ENCODE data around the gene NHERF2.

The NHERF2 gene

DNA sequence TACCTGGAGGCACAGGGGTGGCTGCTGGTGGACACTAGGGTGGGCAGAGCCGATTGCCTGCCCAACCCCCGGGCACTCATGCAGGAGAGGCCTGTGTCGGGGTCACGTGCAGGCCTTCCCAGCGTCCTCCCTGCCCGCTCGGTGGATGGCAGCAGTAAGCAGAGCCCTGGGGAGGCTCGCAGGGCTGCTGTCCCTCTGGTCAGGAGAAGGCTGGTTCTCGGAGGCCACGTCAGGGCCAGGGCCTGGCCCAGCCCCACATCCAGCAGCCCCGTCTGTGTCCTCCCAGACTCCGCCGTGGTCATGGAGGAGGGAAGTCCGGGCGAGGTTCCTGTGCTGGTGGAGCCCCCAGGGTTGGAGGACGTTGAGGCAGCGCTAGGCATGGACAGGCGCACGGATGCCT lies 56.7 kb downstream of the NHERF2 start:
- DNase-seq (ENCODE audit: extremely low read depth, low read depth), result no peak
- TF ChIP-seq CTCF (IDR thresholded peaks at IDR 0.05; ENCODE audit: low read depth, low read length), result no peak

DNA sequence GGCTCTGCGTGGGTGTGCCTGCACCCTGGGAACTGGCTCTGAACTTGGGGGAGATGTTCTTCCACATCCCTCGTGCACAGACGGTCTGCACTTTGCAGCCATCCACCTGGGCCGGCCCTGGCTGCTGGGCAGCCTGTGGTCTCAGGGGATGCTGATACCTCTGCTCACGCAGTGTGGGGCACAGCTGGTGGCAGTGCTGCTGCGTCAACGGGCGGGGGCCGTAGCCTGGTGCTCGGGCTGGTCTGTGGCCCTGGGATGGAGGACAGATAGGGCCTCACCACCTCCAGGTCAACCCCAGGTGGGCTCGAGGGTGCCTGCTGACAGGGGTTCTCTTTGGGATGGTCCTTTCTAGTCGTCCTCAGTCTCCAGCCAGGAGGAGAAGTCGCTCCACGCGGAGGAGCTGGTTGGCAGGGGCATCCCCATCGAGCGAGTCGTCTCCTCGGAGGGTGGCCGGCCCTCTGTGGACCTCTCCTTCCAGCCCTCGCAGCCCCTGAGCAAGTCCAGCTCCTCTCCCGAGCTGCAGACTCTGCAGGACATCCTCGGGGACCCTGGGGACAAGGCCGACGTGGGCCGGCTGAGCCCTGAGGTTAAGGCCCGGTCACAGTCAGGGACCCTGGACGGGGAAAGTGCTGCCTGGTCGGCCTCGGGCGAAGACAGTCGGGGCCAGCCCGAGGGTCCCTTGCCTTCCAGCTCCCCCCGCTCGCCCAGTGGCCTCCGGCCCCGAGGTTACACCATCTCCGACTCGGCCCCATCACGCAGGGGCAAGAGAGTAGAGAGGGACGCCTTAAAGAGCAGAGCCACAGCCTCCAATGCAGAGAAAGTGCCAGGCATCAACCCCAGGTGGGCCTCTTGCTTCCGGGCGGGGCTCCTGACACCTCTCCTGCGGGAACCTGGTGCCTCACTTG lies 57.4 kb downstream of the NHERF2 start:
- no peak for TF ChIP-seq CTCF (IDR thresholded peaks at IDR 0.05; ENCODE audit: low read depth, low read length)
- DNase-seq (ENCODE audit: extremely low read depth, low read depth), result no peak

DNA sequence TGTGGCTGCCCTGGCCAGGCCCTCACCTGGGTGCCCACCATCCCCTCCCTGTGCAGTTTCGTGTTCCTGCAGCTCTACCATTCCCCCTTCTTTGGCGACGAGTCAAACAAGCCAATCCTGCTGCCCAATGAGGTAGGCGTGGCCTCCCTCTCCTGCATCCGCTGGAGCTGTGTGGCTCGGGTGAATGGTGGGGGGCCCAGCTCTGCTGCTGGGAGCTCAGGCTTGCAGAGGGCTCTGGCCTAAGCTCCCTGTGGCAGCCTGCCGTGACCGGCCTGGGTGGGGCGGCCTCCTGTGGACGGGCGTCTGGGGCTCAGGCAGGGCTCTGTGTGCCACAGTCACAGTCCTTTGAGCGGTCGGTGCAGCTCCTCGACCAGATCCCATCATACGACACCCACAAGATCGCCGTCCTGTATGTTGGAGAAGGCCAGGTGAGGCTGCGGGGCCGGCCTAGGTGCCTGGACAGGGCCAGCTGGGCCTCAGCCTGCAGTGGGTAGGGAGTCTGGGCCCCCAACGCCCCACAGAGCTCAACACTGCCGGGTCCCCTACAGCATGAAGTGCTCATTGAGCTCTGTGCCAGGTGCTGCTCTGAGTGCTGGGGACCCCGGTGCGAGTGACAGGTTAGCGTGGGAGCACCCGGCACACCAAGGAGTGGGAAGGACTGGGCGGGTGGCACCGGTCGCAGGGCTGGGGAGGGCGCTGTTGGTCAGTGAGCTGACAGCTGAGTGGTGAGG lies 58.4 kb downstream of the NHERF2 start:
- DNase-seq (ENCODE audit: extremely low read depth, low read depth), result no peak
- no peak for TF ChIP-seq CTCF (IDR thresholded peaks at IDR 0.05; ENCODE audit: low read depth, low read length)

DNA sequence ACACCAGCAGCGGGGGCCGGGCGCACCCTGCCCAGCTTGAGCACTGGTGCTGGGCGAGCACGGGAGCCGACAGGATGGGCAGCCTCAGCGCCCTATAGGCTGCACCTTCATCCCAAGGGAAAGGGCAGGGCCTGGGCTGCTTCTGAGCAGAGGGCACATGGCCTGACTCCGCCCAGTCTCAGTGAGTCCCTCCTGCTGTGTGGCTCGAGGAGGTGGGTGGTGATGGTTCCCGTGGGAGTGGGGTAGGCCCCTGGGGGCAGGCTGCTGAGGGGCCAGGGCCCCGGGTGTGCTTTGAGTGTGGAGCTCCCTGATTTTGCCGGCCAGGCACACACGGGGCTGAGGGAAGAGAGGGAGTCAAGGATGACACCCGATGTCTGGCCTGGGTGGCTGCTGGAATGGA lies 59.0 kb downstream of the NHERF2 start:
- DNase-seq (ENCODE audit: extremely low read depth, low read depth), result no peak
- TF ChIP-seq CTCF (IDR thresholded peaks at IDR 0.05; ENCODE audit: low read depth, low read length), result no peak

DNA sequence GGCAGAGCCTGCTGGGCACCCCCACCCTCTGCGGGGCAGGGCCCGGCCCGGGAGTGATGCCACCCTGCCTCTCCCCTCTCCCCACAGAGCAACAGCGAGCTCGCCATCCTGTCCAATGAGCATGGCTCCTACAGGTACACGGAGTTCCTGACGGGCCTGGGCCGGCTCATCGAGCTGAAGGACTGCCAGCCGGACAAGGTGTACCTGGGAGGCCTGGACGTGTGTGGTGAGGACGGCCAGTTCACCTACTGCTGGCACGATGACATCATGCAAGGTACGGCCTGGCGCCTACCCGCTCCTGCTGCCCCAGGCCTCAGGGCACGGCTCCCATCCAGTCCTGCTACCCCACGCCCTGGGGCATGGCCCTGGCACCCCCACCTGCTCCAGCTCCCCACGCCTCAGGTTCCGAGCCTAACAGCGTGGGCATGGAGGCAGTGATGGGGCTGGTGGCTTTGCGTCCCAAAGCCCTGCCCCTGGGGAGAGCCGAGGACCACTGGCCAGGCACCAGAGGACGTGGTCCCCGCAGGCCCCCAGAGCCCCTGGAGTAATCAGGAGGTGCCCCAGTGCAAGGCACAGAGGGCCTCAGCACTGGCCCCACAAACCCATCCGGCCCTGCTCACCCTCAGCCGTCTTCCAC lies 59.5 kb downstream of the NHERF2 start:
- TF ChIP-seq CTCF (IDR thresholded peaks at IDR 0.05; ENCODE audit: low read depth, low read length), result no peak
- no peak for DNase-seq (ENCODE audit: extremely low read depth, low read depth)

DNA sequence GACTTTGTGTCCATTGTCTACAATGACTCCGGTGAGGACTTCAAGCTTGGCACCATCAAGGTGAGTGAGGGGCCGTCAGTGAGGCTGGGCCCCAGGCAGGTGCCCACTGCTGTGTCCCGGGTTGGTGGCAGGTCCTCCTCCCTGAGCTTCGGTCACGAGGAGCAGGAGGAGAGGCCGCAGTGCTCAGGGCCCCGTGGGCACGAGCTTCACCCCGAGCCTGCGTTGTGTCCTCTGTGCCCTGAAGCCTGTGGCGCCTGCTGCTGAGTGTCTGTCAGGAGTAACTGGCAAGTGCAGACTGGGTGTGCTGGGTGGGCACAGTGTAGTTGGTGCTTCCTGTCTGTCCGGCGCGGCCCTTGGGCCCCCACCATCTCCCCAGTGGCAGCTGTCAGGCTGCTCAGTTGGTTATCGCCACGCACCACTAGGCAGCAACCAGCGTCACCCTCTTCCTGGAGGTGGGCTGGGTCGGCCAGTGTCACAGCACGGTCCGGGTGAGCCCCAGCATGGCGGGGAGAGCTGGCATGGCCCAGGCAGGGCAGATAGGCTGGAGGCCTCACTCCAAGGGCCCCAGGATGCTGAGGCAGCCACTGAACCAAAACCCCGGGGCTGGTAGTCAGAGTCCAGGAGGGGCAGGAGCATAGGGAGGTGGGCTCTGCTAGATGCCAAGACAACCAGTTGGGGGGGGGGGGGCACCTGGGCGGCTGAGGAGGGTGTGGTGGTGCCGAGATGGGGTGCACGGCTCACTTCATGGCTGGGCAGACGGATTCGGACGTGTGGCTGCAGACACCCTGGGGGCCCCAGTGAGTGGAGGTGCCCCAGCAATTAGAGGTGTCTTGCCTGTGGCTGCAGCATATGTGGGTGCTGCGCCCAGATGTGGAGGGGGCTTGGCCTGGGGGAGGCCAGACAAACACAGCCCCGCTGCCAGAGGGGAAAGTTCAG lies 60.4 kb downstream of the NHERF2 start:
- no peak for TF ChIP-seq CTCF (IDR thresholded peaks at IDR 0.05; ENCODE audit: low read depth, low read length)
- DNase-seq (ENCODE audit: extremely low read depth, low read depth), result no peak
